ENCODE data around the gene HSP90AB1. TPM values are rescaled to one million over a fixed set of nuclear protein-coding genes. Genes with fewer than 3 reads are reported as not detected.

Gene HSP90AB1
- total and polyA plus RNA-seq, 12 donors: 235 to 1,053 (median 904) TPM

- TF ChIP-seq CTCF (IDR thresholded peaks at IDR 0.05): no peak
- intact Hi-C loops (cut with DNase I): loop anchor here in 1 of 10 donors (10.0 kb wide), 1 partner anchor 74 kb away; no protein-coding TSS in a partner anchor
- 87 to 93% methylated on average over 6 of the region's 6 CpGs for WGBS, 2 donors
- ATAC-seq: no peak
- Histone ChIP-seq H3K4me3 (no peak overlapping the region), H3K4me1 (peaks cover 30 to 65% (median 41%) of the 10 kb centered on the region in 9 donors), H3K36me3 (peaks cover 0 to 47% (median 0%) of the 10 kb centered on the region in 9 donors), H3K27ac (no peak overlapping the region), H3K9me3 (no peaks in the 10 kb centered on the region), H3K27me3 (no peaks in the 10 kb centered on the region)
- no peak for DNase-seq
These were observed 13.8 kb downstream of the HSP90AB1 start for GRCh38 chr6:44260451-44261297.

- WGBS, 2 donors: 96 to 97% methylated on average over 8 of the region's 8 CpGs
- Histone ChIP-seq H3K27ac (no peak overlapping the region), H3K36me3 (peaks cover 0 to 45% (median 0%) of the 10 kb centered on the region in 9 donors), H3K4me1 (peaks cover 23 to 61% (median 34%) of the 10 kb centered on the region in 9 donors), H3K27me3 (no peaks in the 10 kb centered on the region), H3K9me3 (no peaks in the 10 kb centered on the region), H3K4me3 (no peak overlapping the region)
- ATAC-seq (no peak), DNase-seq (no peak)
- intact Hi-C loops (cut with DNase I): loop anchor here in 1 of 10 donors (10.0 kb wide), 1 partner anchor 73 kb away; no protein-coding TSS in a partner anchor
- no peak for TF ChIP-seq CTCF (IDR thresholded peaks at IDR 0.05)
These were observed 14.7 kb downstream of the HSP90AB1 start for GRCh38 chr6:44261581-44261980.

- H3K27me3 ChIP-seq: peaks cover 0 to 3% (median 0%) of the 10 kb centered on the region in 7 donors
- intact Hi-C loops (cut with DNase I): loop anchor here in 1 of 10 donors (10.0 kb wide), 1 partner anchor 72 kb away; no protein-coding TSS in a partner anchor
- peak overlapping the region in 5 of 10 donors; percentile 9 to 93 (median 34) for H3K27ac ChIP-seq
- no peak for ATAC-seq
- WGBS, 2 donors: 68 to 73% methylated on average over 7 of the region's 7 CpGs
- DNase-seq: no peak
- no peaks in the 10 kb centered on the region for H3K9me3 ChIP-seq
- H3K36me3 ChIP-seq: peaks cover 0 to 45% (median 0%) of the 10 kb centered on the region in 9 donors
- TF ChIP-seq CTCF (IDR thresholded peaks at IDR 0.05): no peak
- peaks cover 19 to 55% (median 28%) of the 10 kb centered on the region in 9 donors for H3K4me1 ChIP-seq
- H3K4me3 ChIP-seq: peak overlapping the region in 6 of 10 donors; percentile 78 to 94 (median 86)
These were observed 15.8 kb downstream of the HSP90AB1 start for GRCh38 chr6:44262467-44263353.
